GM12873 (cell line): ENCODE results near the gene MPEG1.

Source experiments
- CTCF ChIP-seq: IDR thresholded peaks from 2 replicates; pipeline ENCODE4 v1.5.1; 2012; ENCODE audit warnings: low read depth, mild to moderate bottlenecking, moderate library complexity, low read length, control low read depth; ENCODE audit not compliant: insufficient read depth; ENCODE audit errors: missing control alignments

MPEG1 gene

GRCh38 chr11:59175091-59175501, 37.6 kb downstream of the MPEG1 start:
- TF ChIP-seq CTCF: no peak

- TF ChIP-seq CTCF: no peak
Measured at GRCh38 chr11:59174664-59175033, 38.1 kb downstream of the MPEG1 start.

GRCh38 chr11:59173964-59174663, 38.6 kb downstream of the MPEG1 start:
- no peak for TF ChIP-seq CTCF

- no peak for TF ChIP-seq CTCF
Measured at GRCh38 chr11:59173080-59173963, 39.4 kb downstream of the MPEG1 start.

- no peak for TF ChIP-seq CTCF
Measured at GRCh38 chr11:59172345-59173079, 40.2 kb downstream of the MPEG1 start.

GRCh38 chr11:59171508-59172322, 41.0 kb downstream of the MPEG1 start, which contains the start of gene DTX4:
Gene DTX4, plus strand, starts transcription at chr11:59172132. Its CDS starts 464 bp downstream, at chr11:59172596.
- peak; percentile 95 for TF ChIP-seq CTCF
